Measurements from ENCODE around the gene MYOM3.

MYOM3 gene

GRCh38 chr1:24138476-24139221, 26.7 kb upstream of the MYOM3 start:
- no peak for DNase-seq

DNA sequence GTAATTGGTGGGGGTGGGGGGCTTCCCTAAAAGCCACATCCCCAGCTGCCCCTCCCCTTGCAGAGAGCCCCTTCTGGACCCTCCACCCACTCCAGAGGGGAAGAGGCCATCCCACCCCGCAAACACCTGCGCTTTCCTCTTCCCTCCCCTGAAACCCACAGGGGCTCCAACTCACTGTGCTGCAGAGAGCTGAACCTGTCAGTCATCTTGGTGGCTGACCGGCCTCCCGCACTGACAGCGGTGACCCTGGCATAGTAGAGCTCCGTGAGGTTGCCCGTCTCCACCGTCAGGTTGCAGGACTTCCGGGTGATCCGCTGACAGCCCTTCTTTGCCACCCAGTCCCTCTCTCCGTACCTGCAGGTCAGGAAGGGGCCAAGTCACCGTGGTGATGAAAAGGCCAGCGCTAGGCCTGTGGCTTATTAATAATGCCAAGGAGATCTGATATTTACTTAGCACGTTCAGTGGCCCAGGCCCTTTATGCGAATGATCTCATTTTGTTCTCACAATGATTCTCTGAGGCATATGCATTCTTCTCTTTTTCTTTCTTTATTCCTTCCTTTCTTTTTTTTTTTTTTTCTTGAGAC, 25.1 kb upstream of the MYOM3 start:
- no peak for DNase-seq

- no peak for DNase-seq
Measured at GRCh38 chr1:24134376-24134775, 22.4 kb upstream of the MYOM3 start.

- no peak for DNase-seq
Measured at GRCh38 chr1:24133819-24134218, 21.9 kb upstream of the MYOM3 start.

DNA sequence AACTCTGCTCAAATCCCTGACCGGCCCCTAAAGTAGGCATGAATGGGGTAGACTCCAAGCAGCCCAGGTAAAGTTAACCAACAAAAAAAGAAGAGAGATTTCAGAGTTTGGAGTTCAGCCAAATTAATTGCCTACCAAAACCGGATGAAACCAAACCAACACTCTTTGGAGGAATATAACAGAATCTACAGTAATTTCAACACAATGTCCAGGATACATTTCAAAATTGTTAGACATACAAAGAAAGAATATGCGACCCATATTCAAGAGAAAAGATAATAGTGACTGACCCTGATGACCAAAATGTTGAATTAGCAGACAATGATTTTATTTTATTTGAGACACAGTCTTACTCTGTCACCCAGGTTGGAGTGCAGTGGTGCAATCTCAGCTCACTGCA, 18.4 kb upstream of the MYOM3 start:
- no peak for DNase-seq

- no peak for DNase-seq
Measured at GRCh38 chr1:24127801-24128363, 15.9 kb upstream of the MYOM3 start.

- no peak for DNase-seq
Measured at GRCh38 chr1:24127134-24127800, 15.3 kb upstream of the MYOM3 start.

DNA sequence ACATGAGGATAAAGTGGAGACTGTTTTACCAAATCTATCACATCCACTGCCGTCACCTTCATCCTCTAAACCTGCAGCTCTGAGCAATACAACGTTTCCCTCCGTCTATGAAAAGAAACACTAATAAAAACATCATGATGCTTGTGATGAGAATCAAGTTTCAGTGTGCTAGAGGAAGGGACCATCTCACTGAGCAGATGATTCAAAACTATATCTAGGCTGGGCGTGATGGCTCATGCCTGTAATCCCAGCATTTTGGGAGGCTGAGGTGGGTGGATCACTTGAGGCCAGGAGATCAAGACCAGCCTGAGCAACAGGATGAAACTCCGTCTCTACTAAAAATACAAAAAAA, 14.7 kb upstream of the MYOM3 start:
- DNase-seq: no peak

- no peak for DNase-seq
Measured at GRCh38 chr1:24126018-24126671, 14.2 kb upstream of the MYOM3 start.

DNA sequence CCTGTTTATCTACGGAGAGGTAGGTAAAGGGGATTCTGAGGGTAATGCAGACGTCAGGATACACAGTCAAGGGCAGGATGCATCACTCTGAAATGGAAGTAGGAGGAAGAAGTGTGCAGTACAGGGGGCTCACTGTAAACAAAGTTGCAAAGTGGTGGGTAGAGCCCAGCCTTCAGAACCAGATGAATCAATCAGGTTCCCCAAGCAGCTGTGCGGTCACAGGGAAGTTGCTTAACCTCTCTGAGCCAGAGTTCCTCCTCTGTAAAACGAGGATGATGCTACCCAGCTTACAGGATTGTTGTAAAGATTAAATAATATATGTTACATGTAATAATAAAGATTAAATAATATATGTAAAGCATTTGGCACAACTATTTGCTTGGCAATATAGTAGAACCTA, 13.5 kb upstream of the MYOM3 start:
- DNase-seq: no peak

DNA sequence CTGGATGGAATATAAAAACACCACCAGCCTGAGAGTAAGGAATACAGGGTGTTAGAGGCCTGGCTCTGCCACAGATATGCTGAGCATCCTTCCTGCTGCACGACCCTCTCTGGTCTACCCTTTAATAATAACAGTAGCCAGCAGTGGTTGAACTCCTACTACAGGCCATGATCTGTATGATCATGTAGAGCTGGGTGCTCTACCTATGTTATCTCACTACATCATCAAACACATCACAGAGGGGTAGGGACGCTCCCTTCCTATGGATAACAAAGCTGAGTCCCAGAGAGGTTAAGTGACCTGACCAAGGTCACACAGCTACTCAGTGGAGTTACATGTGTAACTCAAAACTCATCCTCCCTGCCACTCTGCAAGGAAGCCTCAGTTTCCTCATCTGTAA, 13.0 kb upstream of the MYOM3 start:
- no peak for DNase-seq

- no peak for DNase-seq
Measured at GRCh38 chr1:24123611-24124010, 11.7 kb upstream of the MYOM3 start.

- no peak for DNase-seq
Measured at GRCh38 chr1:24122776-24123175, 10.8 kb upstream of the MYOM3 start.

GRCh38 chr1:24121406-24121805, 9.5 kb upstream of the MYOM3 start:
- DNase-seq: no peak

GRCh38 chr1:24120965-24121364, 9.0 kb upstream of the MYOM3 start:
- DNase-seq: no peak

DNA sequence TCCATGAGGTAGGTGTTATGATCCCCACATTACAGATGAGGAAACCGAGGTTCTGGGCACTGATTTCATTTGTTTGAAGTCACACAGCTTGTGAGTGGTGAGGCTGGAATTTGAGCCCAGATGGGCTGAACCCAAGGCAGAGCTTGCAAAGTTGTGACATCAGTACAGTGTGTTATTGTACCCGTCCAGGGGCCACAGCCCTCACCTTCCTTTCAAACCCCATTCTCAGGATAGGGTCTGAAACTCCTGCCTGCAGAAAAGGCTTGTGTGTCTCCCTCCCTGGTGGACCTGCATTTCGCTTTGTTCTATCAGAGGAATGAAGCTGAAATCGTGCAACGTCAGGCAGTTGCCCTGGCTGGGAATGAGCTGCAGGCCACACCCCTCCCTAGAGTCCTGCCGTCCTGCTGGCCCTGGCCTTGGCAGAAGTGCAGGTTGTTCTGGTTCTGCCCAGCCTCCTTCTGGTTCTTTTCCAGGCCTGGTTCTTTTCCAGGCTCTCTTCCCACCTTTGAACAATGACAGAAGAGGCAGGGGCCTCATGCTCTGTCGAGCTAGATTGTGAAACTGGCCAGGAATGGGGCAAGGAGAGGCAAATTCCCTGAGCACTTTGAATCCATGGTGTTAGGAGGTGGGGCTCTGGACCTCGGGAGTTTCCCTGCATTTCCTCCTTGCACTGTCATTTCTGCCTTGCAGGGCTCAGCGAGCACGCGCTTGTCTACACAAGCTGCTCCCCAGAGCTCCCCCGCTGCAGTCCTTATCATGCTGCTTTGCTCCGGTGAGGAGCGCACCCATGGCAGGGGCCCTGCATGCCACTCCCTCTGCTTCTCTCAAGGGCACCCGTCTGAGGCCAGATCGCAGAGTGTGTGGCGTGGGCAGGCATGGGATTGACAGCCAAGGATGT, 8.2 kb upstream of the MYOM3 start:
- no peak for DNase-seq

- no peak for DNase-seq
Measured at GRCh38 chr1:24119489-24119858, 7.5 kb upstream of the MYOM3 start.

GRCh38 chr1:24118410-24119242, 6.7 kb upstream of the MYOM3 start:
- no peak for DNase-seq

DNA sequence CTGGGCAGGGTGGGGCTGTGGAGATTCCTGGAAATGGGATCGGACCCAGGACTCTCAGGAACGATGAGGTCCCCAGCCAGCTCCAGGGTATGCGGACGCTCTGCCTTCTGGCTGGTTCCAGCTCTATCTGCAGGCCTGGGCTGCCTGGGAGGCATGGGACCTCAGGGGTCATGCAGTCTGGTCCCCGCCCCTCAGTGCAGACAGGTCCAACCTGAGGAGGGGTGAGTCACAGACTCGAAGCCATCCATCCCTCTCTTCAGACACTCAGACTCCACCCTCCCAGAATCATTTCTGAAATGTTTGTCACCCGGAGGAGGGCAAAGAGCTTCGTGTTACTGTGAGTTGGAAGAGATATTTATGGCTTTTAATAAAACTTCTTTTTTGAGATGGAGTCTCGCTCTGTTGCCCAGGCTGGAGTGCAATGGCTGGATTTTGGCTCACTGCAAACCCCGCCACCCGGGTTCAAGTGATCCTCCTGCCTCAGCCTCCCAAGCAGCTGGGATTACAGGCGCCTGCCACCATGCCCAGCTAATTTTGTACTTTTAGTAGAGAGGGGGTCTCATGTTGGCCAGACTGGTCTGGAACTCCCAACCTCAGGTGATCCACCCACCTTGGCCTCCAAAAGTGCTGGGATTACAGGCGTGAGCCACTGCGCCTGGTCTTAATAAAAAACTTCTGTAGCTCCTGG, 5.9 kb upstream of the MYOM3 start:
- no peak for DNase-seq

DNA sequence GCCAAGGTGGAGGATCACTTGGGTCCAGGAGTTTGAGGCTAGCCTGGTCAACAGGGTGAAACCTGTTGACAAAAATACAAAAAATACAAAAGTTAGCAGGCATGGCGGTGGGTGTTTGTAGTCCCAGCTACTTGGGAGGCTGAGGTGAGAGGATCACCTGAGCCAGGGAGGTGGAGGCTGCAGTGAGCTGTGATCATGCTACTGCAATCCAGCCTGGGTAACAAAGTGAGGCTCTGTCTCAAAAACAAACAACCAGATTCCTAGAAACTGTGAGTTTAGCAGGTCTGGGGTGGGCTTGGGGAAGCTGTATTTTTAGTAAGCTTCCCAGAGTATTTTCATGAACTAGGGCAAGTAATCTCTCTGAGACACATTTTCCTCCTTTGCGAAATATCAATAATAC, 5.2 kb upstream of the MYOM3 start:
- DNase-seq: no peak

GRCh38 chr1:24114753-24115152, 2.8 kb upstream of the MYOM3 start:
- DNase-seq: no peak
